ENCODE data around the gene POSTN.
"Not testable (repeated sequence)": the region's sequence is repeated elsewhere in the genome, so short reads cannot be mapped to it uniquely, and the experiment has no call there.

The POSTN gene

GRCh38 chr13:37595162-37595561 lies 3.4 kb downstream of the POSTN start:
- no peak for DNase-seq (ENCODE audit: low spot score)

GRCh38 chr13:37594550-37594949 lies 4.0 kb downstream of the POSTN start:
- no peak for DNase-seq (ENCODE audit: low spot score)

- not testable (repeated sequence) for DNase-seq (ENCODE audit: low spot score)
These were observed 9.2 kb downstream of the POSTN start for GRCh38 chr13:37589381-37589780.

- DNase-seq (ENCODE audit: low spot score) = no peak
These were observed 11.3 kb downstream of the POSTN start for GRCh38 chr13:37587236-37587635.

- DNase-seq (ENCODE audit: low spot score) = no peak
These were observed 12.4 kb downstream of the POSTN start for GRCh38 chr13:37586164-37586563.

DNA sequence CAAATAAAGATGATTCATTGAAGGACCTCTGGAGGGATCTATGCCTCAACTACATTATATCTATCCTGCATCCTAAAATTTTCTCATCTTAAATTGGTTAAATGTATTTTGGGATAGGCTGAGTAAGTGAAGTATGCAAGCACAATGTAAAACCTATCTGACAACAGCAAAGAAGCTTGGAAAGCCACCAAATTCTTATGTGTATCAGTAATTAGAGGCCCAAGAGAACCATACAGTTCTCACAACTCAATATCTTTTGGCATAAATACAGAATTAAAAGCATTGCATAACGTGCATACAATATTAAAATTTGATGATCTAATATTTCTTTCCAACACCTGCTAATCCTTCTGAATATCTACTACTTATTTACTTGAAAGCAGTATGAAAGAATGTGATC lies 13.0 kb downstream of the POSTN start:
- no peak for DNase-seq (ENCODE audit: low spot score)

DNA sequence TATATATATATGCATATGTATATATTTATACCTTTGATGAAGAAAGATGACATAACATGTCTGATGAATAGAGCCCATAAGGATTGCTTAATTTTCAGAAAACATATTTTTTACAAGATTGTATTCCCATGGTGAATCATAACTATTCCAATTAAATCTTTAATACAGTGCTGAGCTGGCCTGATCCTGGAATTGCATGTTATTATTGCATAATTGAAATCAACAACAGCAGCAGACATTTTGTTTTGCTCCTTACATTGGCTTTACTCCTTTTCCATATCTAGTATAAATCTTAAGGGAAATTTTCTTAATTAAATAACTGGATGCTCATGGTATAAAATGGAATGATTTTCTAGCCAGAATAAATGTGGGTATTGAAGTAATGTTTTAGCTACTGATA lies 22.0 kb downstream of the POSTN start:
- no peak for DNase-seq (ENCODE audit: low spot score)

DNA sequence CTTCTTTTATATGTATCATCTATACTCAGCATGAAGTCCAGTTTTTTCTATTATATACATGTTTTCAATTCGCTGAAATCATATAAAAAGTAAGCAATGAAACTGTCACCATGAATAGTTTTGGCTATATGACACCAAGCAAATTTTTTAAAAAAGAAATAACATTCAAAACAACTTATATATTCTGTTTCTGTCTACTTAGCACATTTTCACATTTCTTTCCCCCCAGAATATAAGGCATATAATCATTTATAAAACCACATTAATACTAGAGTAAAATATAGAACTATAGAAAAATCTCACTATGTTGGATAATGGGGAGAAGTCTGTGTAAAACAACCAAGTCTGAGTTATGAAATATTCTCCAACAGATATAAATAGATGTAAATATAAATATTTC lies 33.1 kb downstream of the POSTN start:
- DNase-seq (ENCODE audit: low spot score) = no peak

DNA sequence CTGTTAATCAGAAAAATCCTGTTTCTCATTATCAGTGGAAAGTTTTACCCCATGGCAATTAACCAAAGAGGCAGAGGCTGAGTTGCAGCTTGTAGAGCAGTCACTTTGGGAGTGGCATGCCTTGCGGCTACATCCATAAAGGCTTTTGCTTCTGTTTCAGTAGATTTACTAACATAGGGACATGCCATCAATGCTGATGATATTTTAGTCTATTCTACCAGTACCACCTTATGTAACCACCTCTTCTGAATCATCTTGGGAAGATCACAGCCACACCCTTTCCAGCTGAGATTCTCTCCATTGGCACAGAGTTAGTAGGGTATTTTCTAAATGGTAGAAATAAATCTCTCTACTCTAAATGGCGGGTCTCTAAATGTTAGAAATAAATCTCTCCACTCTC lies 37.5 kb downstream of the POSTN start:
- no peak for DNase-seq (ENCODE audit: low spot score)

GRCh38 chr13:37560526-37560925 lies 38.0 kb downstream of the POSTN start:
- no peak for DNase-seq (ENCODE audit: low spot score)

DNA sequence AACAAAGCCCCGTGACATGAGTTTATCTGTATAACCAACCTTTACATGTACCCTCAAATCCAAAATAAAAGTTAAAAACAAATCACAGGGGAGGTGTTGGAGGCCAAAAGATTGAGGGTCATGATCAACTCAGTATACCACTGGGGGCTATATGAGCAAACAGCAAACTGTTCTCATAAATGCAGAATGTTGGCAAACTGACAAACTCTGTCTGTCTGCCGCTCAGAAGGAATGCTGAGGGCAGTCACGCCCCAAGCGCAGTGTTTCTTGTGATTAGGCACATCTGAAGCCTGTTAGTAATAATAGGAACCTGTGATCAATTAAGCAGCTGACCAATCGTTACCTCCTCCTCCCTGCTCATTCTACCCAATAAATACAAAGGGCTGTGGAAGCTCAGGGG lies 39.8 kb downstream of the POSTN start:
- not testable (repeated sequence) for DNase-seq (ENCODE audit: low spot score)

- DNase-seq (ENCODE audit: low spot score) = no peak
These were observed 52.5 kb downstream of the POSTN start for GRCh38 chr13:37546087-37546486.

DNA sequence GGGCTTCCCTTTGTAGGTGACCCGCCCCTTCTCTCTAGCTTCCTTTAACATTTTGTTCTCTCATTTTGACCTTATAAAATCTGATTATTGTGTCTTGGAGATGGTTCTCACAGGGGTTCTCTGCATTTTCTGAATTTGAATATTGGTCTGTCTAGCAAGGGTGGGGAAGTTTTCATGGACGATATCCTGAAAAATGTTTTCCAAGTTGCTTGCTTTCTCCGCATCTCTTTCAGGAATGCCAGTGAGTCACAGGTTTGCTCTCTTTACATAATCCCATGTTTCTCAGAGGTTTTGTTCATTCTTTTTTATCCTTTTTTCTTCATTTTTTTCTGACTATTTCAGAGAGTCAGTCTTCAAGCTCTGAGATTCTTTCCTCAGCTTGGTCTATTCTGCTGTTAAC lies 53.6 kb downstream of the POSTN start:
- no peak for DNase-seq (ENCODE audit: low spot score)

- no peak for DNase-seq (ENCODE audit: low spot score)
These were observed 58.5 kb downstream of the POSTN start for GRCh38 chr13:37539976-37540605.

- DNase-seq (ENCODE audit: low spot score) = no peak
These were observed 59.4 kb downstream of the POSTN start for GRCh38 chr13:37539170-37539569.

GRCh38 chr13:37535501-37535900 lies 63.1 kb downstream of the POSTN start:
- no peak for DNase-seq (ENCODE audit: low spot score)

DNA sequence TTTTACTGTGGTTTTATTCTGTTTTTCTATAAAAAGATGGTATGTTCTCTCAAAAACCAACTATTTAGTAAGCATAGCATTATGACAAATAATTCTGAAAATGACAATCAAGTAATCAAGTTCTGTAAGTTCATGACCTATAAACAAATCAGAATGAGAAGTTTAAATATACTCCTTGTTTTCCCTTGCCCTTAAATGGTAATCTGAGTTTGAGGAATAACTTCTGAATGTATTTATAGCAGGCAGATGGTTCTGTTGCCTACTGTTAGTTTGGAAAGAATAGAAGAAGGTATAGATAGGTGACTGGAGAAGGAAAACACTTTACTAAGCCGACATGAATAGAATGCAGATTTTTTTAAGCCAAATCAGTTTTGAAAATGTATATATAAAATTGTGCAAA lies 63.9 kb downstream of the POSTN start:
- no peak for DNase-seq (ENCODE audit: low spot score)

DNA sequence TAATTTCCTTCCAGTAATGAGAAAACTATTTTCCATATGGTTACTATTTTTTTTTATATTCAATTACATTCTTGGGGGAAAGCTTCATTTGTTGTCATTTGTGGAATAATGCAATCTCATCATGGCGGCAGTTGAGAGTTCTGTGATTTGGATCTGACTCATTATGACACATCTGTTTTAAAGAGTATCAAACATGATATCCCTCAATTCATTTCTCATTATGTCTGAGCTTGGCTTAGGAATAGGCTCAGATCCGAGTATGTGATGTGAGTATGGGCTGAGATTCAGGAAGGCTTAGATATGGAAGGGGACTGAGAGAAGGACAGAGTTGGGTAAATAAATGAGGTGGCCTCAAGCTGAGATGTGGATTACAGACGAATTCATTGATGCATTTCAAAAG lies 64.4 kb downstream of the POSTN start:
- no peak for DNase-seq (ENCODE audit: low spot score)

DNA sequence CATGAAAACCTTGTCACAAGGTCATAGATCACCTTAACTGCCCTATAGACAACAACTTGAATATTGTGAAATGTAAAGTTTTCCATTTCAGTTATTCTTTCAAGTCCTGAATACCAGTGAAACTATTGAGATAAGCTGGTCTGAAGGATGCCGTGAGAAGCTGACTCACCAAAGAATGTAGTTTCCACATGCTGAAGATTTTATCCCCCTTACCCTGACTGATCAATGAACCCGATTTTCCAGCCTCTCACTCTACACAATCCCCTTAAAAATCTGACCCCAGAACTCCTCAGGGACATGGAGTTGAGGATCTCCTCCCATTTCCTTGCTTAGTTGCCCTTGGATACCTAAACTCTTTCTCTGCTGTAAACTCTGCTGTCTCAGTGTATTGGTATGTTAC lies 67.5 kb downstream of the POSTN start:
- DNase-seq (ENCODE audit: low spot score) = no peak

DNA sequence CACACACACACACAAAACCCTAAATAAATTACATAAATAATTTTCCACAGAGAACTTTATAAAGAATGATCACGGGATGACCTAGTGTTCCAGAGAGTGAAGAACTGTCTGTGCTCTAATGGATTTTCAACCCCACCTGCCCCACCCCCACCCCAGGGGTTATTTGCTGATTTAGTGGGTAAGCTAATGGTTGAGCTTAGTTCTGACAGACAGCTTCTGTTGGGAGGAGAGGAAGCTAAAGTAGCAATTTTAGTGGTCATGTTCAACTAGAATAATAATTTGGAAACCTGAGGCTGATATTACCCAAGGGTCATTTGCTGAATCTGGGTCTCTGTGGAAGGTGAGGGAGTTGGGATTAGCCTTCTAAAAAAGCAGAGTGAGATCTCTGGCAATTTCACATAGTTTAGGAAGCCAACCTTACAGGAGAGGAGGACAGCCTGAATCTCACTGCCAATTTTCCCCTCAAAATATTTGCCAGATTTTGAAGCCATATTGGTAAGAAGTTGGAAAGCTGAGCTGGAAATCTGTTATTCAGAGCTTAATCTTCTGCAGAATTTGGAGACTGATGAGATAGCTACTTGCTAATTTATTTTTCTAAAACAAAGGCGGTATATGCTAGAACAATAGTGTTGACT lies 68.7 kb downstream of the POSTN start:
- no peak for DNase-seq (ENCODE audit: low spot score)

GRCh38 chr13:37526710-37527473 lies 71.7 kb downstream of the POSTN start:
- no peak for DNase-seq (ENCODE audit: low spot score)

GRCh38 chr13:37515226-37515625 lies 83.3 kb downstream of the POSTN start:
- no peak for DNase-seq (ENCODE audit: low spot score)

Measured in HuH-7.5 (cell line).